Measurements from ENCODE around the gene NTNG1. TPM values are rescaled to one million over a fixed set of nuclear protein-coding genes. Genes with fewer than 3 reads are reported as not detected.

NTNG1 gene
- total and polyA plus RNA-seq, 10 of the 15 experiments (the other 5 are each of a cell fraction or from before 2014, with no cell fraction given): 0.18 to 2.3 (median 1.1) TPM; not detected in 1

GRCh38 chr1:107434361-107434693 is 293.5 kb downstream of the NTNG1 start (continued):
- TF ChIP-seq, protein P1, sequence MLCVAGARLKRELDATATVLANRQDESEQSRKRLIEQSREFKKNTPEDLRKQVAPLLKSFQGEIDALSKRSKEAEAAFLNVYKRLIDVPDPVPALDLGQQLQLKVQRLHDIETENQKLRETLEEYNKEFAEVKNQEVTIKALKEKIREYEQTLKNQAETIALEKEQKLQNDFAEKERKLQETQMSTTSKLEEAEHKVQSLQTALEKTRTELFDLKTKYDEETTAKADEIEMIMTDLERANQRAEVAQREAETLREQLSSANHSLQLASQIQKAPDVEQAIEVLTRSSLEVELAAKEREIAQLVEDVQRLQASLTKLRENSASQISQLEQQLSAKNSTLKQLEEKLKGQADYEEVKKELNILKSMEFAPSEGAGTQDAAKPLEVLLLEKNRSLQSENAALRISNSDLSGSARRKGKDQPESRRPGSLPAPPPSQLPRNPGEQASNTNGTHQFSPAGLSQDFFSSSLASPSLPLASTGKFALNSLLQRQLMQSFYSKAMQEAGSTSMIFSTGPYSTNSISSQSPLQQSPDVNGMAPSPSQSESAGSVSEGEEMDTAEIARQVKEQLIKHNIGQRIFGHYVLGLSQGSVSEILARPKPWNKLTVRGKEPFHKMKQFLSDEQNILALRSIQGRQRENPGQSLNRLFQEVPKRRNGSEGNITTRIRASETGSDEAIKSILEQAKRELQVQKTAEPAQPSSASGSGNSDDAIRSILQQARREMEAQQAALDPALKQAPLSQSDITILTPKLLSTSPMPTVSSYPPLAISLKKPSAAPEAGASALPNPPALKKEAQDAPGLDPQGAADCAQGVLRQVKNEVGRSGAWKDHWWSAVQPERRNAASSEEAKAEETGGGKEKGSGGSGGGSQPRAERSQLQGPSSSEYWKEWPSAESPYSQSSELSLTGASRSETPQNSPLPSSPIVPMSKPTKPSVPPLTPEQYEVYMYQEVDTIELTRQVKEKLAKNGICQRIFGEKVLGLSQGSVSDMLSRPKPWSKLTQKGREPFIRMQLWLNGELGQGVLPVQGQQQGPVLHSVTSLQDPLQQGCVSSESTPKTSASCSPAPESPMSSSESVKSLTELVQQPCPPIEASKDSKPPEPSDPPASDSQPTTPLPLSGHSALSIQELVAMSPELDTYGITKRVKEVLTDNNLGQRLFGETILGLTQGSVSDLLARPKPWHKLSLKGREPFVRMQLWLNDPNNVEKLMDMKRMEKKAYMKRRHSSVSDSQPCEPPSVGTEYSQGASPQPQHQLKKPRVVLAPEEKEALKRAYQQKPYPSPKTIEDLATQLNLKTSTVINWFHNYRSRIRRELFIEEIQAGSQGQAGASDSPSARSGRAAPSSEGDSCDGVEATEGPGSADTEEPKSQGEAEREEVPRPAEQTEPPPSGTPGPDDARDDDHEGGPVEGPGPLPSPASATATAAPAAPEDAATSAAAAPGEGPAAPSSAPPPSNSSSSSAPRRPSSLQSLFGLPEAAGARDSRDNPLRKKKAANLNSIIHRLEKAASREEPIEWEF (IDR thresholded peaks at IDR 0.05; ENCODE audit: insufficient replicate concordance, low read depth, low read length): no peak
- no peak for TF ChIP-seq SMAD5 (IDR thresholded peaks at IDR 0.05; ENCODE audit: low read depth)

DNA sequence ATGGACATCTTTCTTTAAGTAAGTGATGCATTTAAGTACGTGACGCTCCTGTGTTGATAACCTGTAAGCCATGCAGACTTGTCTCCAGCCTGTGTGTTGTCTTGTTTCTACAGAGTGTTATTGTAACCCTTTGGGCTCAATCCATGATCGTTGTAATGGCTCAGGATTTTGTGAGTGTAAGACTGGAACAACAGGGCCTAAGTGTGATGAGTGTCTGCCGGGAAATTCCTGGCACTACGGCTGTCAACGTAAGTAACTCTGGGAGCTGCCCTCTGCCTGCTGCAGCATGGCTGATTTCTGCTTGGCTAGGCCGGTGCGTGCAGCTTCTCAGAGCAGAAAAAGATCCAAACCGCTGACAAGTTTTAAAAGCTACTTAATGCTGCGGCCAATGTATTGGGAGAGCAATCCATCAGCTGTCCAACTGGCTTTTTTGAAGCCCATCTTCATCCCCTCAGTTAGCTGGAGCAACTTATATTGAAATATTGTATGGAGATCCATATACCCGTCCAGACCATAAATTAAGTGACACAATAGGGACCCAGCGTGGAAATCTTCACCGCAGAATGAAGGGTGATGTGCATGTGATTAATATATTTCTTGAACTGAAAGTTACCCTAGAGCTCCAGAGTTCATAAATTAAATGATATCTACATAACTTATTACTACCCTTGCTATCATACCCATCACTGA is 295.9 kb downstream of the NTNG1 start:
- intact Hi-C loops (cut with micrococcal nuclease; ENCODE audit: unreplicated experiment): no loop called here
- Histone ChIP-seq H3K9ac (ENCODE audit: control insufficient read depth, insufficient read depth, low read length) (no peak overlapping the region), H3K4me1 (ENCODE audit: control insufficient read depth, insufficient read depth, low read length) (peaks cover 6% of the 10 kb centered on the region; the same call in 1 of the 2 replicates), H3K4me2 (ENCODE audit: control insufficient read depth, insufficient read depth) (no peak overlapping the region), H3K27ac (ENCODE audit: control insufficient read depth, insufficient read depth) (no peak overlapping the region), H2AFZ (ENCODE audit: control insufficient read depth, low read depth, low read length) (no peak overlapping the region), H3K9me3 (replicated peaks; ENCODE audit: control insufficient read depth, insufficient read depth, low read length) (no peaks in the 10 kb centered on the region), H3K27me3 (replicated peaks in 1 of 2; ENCODE audit: control insufficient read depth in 2 of 2, insufficient read depth in 2 of 2, low read length in 1 of 2) (no peaks in the 10 kb centered on the region), H4K20me1 (ENCODE audit: control insufficient read depth, insufficient read depth) (no peaks in the 10 kb centered on the region), H3K79me2 (ENCODE audit: control insufficient read depth, insufficient read depth, low read length) (no peaks in the 10 kb centered on the region), H3K36me3 (ENCODE audit: control insufficient read depth in 2 of 2, insufficient read depth in 2 of 2, low read length in 1 of 2) (no peaks in the 10 kb centered on the region), H3K4me3 (no peak overlapping the region)
- POLR2A ChIA-PET: interaction anchor here (1.6 to 1.9 kb wide), 2 partner anchors 11 to 13 kb away, joined by 4 to 6 read pairs; no protein-coding TSS in a partner anchor
- DNase-seq (ENCODE audit: low read depth, low spot score) (no peak), ATAC-seq (no peak), FAIRE-seq (no peak)
- in situ Hi-C loops (cut with MboI): loop anchor here (10.0 kb wide), 1 partner anchor 88 kb away; no protein-coding TSS in a partner anchor
- RAD21 ChIA-PET (ENCODE audit: unreplicated experiment): interaction anchor here (2.1 to 11.4 kb wide), 3 partner anchors 14 to 91 kb away, joined by 17 to 178 read pairs (median 93); no protein-coding TSS in a partner anchor
- CTCF ChIA-PET: interaction anchor here (0.7 to 14.4 kb wide), 9 partner anchors 11 to 91 kb away, joined by 3 to 314 read pairs (median 3); no protein-coding TSS in a partner anchor
- SMC1A ChIA-PET (ENCODE audit: uncharacterized antibody, unreplicated experiment): interaction anchor here (0.7 to 2.2 kb wide), 12 partner anchors 9 to 92 kb away, joined by 3 to 10 read pairs (median 5); no protein-coding TSS in a partner anchor
- BruUV-seq (replicated peaks): no TSS peak
- WGBS (ENCODE audit: insufficient coverage, insufficient replicate concordance, low lambda C conversion rate, missing lambda C conversion rate): 76% methylated on average over 13 of the region's 13 CpGs
- TF ChIP-seq HDGF (IDR thresholded peaks at IDR 0.05): no peak
- no peak for TF ChIP-seq MEF2B (IDR thresholded peaks at IDR 0.05; ENCODE audit: partially characterized antibody, poor library complexity, severe bottlenecking)
- TF ChIP-seq PAX5 (IDR thresholded peaks at IDR 0.05; ENCODE audit: borderline replicate concordance, low read depth, low read length): no peak
- TF ChIP-seq DPF2 (IDR thresholded peaks at IDR 0.05): no peak
- no peak for TF ChIP-seq CBX3 (IDR thresholded peaks at IDR 0.05; ENCODE audit: borderline replicate concordance, low read depth)
- TF ChIP-seq, protein P2, sequence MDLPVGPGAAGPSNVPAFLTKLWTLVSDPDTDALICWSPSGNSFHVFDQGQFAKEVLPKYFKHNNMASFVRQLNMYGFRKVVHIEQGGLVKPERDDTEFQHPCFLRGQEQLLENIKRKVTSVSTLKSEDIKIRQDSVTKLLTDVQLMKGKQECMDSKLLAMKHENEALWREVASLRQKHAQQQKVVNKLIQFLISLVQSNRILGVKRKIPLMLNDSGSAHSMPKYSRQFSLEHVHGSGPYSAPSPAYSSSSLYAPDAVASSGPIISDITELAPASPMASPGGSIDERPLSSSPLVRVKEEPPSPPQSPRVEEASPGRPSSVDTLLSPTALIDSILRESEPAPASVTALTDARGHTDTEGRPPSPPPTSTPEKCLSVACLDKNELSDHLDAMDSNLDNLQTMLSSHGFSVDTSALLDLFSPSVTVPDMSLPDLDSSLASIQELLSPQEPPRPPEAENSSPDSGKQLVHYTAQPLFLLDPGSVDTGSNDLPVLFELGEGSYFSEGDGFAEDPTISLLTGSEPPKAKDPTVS (IDR thresholded peaks at IDR 0.05; ENCODE audit: low read depth, low read length): no peak
- TF ChIP-seq PBX3 (IDR thresholded peaks at IDR 0.05; ENCODE audit: insufficient replicate concordance, low read depth, low read length): no peak
- TF ChIP-seq LARP7 (IDR thresholded peaks at IDR 0.05): no peak
- no peak for TF ChIP-seq NRF1 (conservative IDR thresholded peaks at IDR 0.05; ENCODE audit: low read depth, low read length)
